ENCODE results near the gene SLC9C1. TPM values are rescaled to one million over a fixed set of nuclear protein-coding genes. Genes with fewer than 3 reads are reported as not detected.
A peak's percentile ranks its signal among the peaks of the same experiment; 100 is the strongest.

The SLC9C1 gene
- total RNA-seq, 1 experiment from 2014 or later: not detected

GRCh38 chr3:112307557-112307956 lies 13.5 kb upstream of the SLC9C1 start:
- CTCF ChIA-PET: no interaction called here
- no TSS peak for BruUV-seq (replicated peaks)
- intact Hi-C loops (cut with micrococcal nuclease; ENCODE audit: unreplicated experiment): no loop called here
- no peaks in the 10 kb centered on the region for H3K27me3 ChIP-seq (replicated peaks; ENCODE audit: insufficient read depth, low read depth, low read length, poor library complexity)
- H3K27ac ChIP-seq (ENCODE audit: low read depth, low read length, poor library complexity, severe bottlenecking): no peak overlapping the region
- TF ChIP-seq EZH2 (IDR thresholded peaks at IDR 0.05; ENCODE audit: borderline replicate concordance, low read depth, low read length, poor library complexity, severe bottlenecking): no peak
- TF ChIP-seq CTCF (conservative IDR thresholded peaks at IDR 0.05; ENCODE audit: low read depth, low read length): no peak
- no peak for DNase-seq (ENCODE audit: low spot score)
- no peaks in the 10 kb centered on the region for H3K36me3 ChIP-seq (ENCODE audit: insufficient read depth, low read length, poor library complexity, severe bottlenecking)
- peaks cover 20% of the 10 kb centered on the region for H3K4me1 ChIP-seq (ENCODE audit: insufficient read depth, low read length, poor library complexity, severe bottlenecking)
- POLR2A ChIA-PET (ENCODE audit: low non-redundant PET): no interaction called here
- H3K9me3 ChIP-seq (ENCODE audit: low read depth, low read length, poor library complexity, severe bottlenecking): no peaks in the 10 kb centered on the region
- H3K4me3 ChIP-seq (ENCODE audit: low read depth, low read length, poor library complexity, severe bottlenecking): no peak overlapping the region

- ChIA-PET POLR2A (ENCODE audit: low non-redundant PET) (no interaction called here), CTCF (no interaction called here)
- Histone ChIP-seq H3K27ac (ENCODE audit: low read depth, low read length, poor library complexity, severe bottlenecking) (no peak overlapping the region), H3K9me3 (ENCODE audit: low read depth, low read length, poor library complexity, severe bottlenecking) (no peaks in the 10 kb centered on the region), H3K36me3 (ENCODE audit: insufficient read depth, low read length, poor library complexity, severe bottlenecking) (no peaks in the 10 kb centered on the region), H3K4me1 (ENCODE audit: insufficient read depth, low read length, poor library complexity, severe bottlenecking) (peaks cover 21% of the 10 kb centered on the region), H3K27me3 (replicated peaks; ENCODE audit: insufficient read depth, low read depth, low read length, poor library complexity) (no peaks in the 10 kb centered on the region), H3K4me3 (ENCODE audit: low read depth, low read length, poor library complexity, severe bottlenecking) (no peak overlapping the region)
- TF ChIP-seq CTCF (conservative IDR thresholded peaks at IDR 0.05; ENCODE audit: low read depth, low read length): no peak
- no peak for TF ChIP-seq EZH2 (IDR thresholded peaks at IDR 0.05; ENCODE audit: borderline replicate concordance, low read depth, low read length, poor library complexity, severe bottlenecking)
- intact Hi-C loops (cut with micrococcal nuclease; ENCODE audit: unreplicated experiment): no loop called here
- DNase-seq (ENCODE audit: low spot score): no peak
- BruUV-seq (replicated peaks): no TSS peak
Observed at GRCh38 chr3:112306825-112307224, 12.8 kb upstream of the SLC9C1 start.

GRCh38 chr3:112304611-112305010 lies 10.6 kb upstream of the SLC9C1 start:
- DNase-seq (ENCODE audit: low spot score): no peak
- BruUV-seq (replicated peaks): no TSS peak
- Histone ChIP-seq H3K27me3 (replicated peaks; ENCODE audit: insufficient read depth, low read depth, low read length, poor library complexity) (no peaks in the 10 kb centered on the region), H3K36me3 (ENCODE audit: insufficient read depth, low read length, poor library complexity, severe bottlenecking) (no peaks in the 10 kb centered on the region), H3K4me3 (ENCODE audit: low read depth, low read length, poor library complexity, severe bottlenecking) (no peak overlapping the region), H3K9me3 (ENCODE audit: low read depth, low read length, poor library complexity, severe bottlenecking) (no peaks in the 10 kb centered on the region), H3K4me1 (ENCODE audit: insufficient read depth, low read length, poor library complexity, severe bottlenecking) (peaks cover 21% of the 10 kb centered on the region), H3K27ac (ENCODE audit: low read depth, low read length, poor library complexity, severe bottlenecking) (no peak overlapping the region)
- intact Hi-C loops (cut with micrococcal nuclease; ENCODE audit: unreplicated experiment): no loop called here
- POLR2A ChIA-PET (ENCODE audit: low non-redundant PET): no interaction called here
- CTCF ChIA-PET: interaction anchor here (1.3 kb wide), 1 partner anchor 12 kb away, joined by 3 read pairs; no protein-coding TSS in a partner anchor
- no peak for TF ChIP-seq EZH2 (IDR thresholded peaks at IDR 0.05; ENCODE audit: borderline replicate concordance, low read depth, low read length, poor library complexity, severe bottlenecking)
- peak; percentile 25; the same call in 1 of the 2 replicates for TF ChIP-seq CTCF (conservative IDR thresholded peaks at IDR 0.05; ENCODE audit: low read depth, low read length)

All from A673 (cell line).